Stimulated activated CD8-positive, alpha-beta memory T cell treated with anti-CD3 and anti-CD28 coated beads, Interleukin-15, amount 100 ng/mL, for 48 hours (primary cell): ENCODE data around the gene LRCH4.
"Not testable (repeated sequence)": the region's sequence is repeated elsewhere in the genome, so short reads cannot be mapped to it uniquely, and the experiment has no call there.

Experiments used
- DNase-seq, 2 donors: peaks; one replicate each; pipeline ENCODE4 v3.0.0-alpha.2; 2020; ENCODE audit warnings: low read depth in 2 of 2

The LRCH4 gene

GRCh38 chr7:100545360-100546128, 40.4 kb downstream of the LRCH4 start:
- peak; percentile 73 to 75 for DNase-seq

- no peak for DNase-seq
Measured at GRCh38 chr7:100544967-100545359, 41.0 kb downstream of the LRCH4 start.

GRCh38 chr7:100544386-100544785, 41.5 kb downstream of the LRCH4 start:
- DNase-seq: no peak

GRCh38 chr7:100543586-100543985, 42.3 kb downstream of the LRCH4 start:
- no peak for DNase-seq

GRCh38 chr7:100541309-100541708, 44.6 kb downstream of the LRCH4 start:
- DNase-seq: not testable (repeated sequence)

- DNase-seq: no peak
Measured at GRCh38 chr7:100540073-100540723, 45.7 kb downstream of the LRCH4 start.

GRCh38 chr7:100539436-100540006, 46.4 kb downstream of the LRCH4 start:
- no peak for DNase-seq

- peak; percentile 100 for DNase-seq
Measured at GRCh38 chr7:100538654-100539435, 47.1 kb downstream of the LRCH4 start, which contains the start of gene AGFG2. AGFG2 (plus strand) TSS chr7:100539203; CDS start chr7:100539347, 144 bp downstream.

GRCh38 chr7:100538348-100538653, 47.6 kb downstream of the LRCH4 start:
- DNase-seq: no peak

GRCh38 chr7:100536695-100537094, 49.2 kb downstream of the LRCH4 start:
- DNase-seq: not testable (repeated sequence)

GRCh38 chr7:100535982-100536381, 49.9 kb downstream of the LRCH4 start:
- not testable (repeated sequence) for DNase-seq

GRCh38 chr7:100532165-100533022, 53.5 kb downstream of the LRCH4 start:
- no peak for DNase-seq

- not testable (repeated sequence) for DNase-seq
Measured at GRCh38 chr7:100528108-100528866, 57.6 kb downstream of the LRCH4 start.
